HG02642 (cell line): Measurements from ENCODE around the gene SETD3.

Experiments
- ATAC-seq: cut with Tn5 transposase; IDR thresholded peaks from one replicate; pipeline ENCODE4 v1.9.1; 2021; ENCODE audit warnings: mild to moderate bottlenecking; ENCODE audit not compliant: unreplicated experiment, poor library complexity

The SETD3 gene

DNA sequence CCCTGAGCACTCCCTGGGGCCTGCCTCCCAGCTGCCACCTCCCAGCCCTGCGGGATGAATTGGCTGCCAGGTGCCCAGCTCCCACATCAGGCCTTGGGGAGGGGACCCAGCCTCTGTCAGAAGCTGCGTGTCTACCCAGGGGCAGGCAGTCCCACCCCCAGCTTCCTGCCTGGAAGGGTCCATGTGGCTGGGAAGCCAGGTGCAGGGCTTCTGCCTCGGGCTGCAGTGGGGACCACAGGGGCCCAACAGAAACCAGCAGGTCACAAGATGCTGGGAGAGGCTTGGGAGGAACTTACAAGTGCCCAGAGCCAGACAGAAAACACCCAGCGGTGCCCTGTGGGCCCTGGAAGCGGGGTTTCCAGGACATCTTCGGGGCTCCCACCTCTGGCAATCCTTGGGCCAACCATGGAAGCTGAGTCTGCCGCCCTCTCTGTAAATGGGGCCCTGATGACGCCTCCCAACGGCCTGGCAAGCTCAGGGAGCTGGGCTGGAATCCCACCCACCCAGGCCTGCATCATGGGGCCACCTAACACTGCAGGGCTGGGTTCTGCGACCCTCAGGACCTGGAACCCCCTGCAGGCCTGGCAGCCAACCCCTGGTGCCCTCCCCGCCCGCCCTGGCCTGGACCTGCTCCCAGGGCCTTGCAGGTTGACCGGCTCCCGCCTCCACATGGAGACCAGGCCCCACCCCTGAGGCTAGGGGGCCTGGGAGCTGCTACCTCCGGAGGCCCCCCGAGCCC, 37.2 kb upstream of the SETD3 start:
- peak; percentile 4 for ATAC-seq

DNA sequence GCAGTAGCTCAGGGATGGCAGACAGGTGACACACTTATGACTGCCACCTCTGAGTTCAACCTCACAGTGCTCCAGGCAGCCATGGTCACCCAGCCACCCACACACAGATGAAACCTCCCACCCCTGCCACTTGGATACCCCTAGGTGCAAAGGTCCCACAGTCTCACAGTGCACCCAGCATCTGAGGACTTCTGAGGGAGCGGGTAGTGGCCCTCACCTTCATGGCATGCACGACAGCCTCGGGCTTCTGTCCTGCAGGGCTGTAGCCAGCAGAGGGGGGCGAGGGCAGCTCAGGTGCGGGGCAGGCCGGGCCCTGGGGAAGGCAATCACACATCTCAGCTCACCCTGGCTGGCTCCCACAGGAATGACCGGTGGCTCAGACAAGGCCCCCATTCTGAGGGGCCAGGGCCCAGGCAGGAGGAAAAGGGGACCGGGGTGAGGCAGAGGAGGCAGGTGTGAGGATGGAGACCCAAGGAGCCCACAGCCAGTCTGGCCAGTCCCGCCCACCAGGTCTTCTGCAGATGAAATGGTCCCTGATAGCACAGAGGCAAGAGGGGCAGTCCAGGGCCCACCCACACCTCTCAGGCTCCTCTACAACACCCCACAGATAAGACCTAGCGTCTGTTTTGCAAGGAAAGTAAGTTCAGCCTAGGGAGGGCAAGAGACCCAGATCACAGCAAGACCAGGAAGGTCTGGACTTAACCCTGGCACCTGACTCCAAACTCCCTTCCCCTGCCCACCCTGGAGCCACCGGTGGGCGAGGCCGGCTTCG, 36.4 kb upstream of the SETD3 start:
- ATAC-seq, result no peak

DNA sequence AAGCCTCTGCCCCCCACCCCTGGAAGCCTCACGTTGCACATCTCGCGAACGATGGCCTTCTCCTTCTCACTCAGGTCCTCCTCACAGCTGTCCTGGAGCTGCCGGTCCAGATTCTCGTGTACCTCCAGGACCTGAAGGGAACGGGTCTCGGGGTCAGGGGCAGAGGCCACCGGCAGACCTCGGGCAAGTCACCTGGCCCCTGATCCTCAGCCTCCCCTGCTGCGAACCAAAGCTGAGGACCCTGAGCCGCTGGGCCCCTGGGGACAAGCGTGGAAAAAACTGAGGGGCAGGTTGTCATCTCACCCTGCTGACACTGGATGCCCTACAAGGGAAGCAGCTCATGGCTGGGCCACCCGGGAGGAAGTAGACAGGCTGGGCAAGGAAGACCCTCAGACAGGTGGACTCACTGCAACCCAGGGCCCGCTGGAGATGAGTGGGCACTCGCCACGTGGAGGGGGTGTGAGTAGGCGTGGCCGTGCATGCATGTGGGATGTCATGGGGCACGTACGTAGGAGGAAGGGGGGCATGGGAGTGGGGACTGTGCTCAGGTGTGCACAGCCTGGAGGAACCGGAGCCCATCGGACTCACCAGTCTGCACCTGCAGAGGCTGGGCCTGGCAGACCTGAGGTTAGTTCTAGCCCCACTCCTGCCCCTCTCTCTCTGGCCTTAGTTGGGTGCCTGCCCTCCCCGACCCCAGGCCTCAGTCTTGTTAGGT, 35.7 kb upstream of the SETD3 start:
- no peak for ATAC-seq

DNA sequence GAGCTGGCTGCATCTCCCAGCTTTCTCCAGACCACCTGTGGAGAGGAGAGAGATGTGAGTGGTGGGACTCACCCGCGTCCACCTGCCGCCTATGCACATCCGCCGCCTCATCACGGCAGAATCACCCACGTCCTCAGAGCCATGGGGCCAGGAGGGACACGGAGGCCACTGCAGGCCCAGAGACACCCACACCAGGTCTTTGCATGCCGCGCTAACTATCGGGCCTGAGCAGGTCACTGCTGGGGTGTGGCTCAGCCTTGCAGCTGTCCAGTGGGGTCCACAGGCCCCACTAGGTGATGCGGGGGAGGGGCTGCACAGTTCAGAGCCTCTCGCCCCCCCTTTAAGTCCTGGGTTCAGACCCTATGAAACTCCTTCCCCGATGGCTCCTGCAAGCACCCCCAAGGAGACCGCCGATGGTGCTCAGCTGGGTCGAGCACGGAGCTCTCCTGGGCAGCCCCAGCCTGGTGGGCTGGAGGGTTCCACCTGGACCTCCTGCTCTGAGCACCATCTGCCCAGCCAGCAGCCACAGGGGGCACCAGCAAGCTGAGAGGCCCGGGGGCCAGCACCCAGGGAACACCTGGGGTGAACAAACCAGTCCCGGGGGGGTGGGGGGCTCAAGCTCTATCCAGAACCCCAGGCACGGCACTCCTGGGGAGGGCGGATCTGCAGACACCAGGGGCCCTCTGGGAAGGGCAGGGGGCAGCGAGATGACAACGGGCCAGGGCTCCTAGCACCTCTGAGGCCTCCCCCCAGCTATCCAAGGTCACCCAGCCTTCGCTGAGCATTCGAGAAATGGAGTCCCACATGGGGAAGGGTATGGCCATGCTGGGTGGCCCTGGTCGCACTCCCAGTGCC, 34.9 kb upstream of the SETD3 start:
- ATAC-seq, result no peak

DNA sequence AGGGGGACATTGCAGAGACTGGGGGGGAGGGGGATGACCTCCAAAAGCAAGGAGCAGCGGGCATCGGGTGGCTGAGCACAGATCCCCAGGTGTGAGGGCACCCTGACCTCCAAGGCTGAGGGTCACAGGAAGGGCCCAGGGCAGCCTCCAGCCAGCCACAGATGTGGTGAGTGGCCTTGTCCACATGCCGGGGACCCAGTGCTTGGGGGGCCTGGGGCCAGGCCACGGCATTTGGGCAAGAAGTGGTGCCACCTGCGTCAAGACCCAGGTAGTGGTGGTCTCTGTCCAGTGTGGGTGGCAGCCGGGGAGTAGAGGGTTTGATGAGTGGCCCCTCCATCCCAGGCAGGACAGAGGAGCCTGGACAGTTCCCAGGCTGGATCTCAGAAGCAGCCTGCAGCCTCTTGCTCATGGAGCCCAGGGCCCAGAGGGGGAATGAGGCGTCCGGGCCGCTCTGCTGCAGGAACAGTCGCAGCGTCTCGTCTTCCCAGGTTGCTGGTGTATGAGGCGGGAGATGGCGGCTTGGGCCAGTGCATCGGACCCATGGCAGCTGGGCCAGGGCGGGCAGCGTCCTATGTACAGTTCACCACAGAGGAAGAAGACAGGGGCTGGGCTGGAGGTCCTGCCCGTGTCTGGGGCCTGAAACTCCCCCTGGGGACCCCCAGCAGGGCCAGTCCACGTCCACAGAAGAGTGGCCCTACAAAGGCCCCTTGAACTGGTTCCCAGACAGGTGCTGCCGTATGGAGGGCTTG, 34.1 kb upstream of the SETD3 start:
- ATAC-seq, result no peak

DNA sequence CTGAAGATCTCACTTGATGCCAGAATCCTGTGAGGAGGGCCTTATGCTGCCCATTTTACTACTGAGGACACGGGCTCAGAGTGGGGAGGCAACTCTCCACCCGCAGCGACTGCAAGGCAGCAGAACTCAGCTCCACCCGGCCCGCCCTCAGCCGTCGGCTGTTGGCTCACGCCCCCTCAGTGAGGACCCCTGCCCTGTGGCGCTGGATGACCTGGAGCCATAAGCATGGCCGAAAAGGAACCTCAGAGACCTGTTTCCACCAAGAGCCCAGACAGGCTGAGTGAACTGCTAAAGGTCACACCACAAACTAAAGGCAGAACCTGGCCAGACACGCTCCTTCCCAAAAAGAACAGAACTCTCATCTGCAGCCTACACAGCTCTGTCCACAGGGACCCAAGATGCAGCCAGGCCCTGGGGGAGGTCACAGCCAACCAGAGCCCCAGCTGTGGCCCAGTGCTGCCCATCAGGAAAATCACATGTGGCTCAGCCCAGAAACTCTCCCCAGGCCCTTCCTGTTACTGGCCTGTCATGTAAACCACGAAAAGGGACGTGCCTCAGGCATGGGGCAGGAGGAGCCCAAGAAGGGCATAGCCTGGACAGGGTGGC, 33.4 kb upstream of the SETD3 start:
- no peak for ATAC-seq

DNA sequence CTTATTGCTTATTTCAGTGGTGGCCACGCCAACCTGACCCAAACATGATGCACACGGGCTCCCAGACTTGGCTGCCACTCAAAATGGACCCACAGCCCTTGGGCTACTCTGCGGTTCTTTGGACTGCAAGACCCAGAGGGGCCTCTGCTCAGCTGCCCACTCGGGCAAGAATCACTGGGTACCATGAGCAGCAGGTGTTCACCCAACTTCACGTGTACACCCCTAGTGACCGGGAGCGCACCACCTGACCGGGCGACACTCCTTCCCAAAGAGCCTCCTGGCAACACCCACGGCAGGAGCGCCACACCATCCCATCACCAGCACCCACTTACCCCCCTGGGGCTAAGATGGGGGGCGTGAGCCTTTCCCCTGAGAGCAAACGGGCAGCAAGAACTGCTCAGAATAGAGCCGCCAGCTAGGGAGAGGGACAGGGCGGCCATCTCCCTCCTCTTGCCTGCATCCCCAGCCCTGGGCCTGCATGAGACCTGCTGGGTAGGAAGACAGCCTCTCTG, 32.6 kb upstream of the SETD3 start:
- ATAC-seq, result no peak

DNA sequence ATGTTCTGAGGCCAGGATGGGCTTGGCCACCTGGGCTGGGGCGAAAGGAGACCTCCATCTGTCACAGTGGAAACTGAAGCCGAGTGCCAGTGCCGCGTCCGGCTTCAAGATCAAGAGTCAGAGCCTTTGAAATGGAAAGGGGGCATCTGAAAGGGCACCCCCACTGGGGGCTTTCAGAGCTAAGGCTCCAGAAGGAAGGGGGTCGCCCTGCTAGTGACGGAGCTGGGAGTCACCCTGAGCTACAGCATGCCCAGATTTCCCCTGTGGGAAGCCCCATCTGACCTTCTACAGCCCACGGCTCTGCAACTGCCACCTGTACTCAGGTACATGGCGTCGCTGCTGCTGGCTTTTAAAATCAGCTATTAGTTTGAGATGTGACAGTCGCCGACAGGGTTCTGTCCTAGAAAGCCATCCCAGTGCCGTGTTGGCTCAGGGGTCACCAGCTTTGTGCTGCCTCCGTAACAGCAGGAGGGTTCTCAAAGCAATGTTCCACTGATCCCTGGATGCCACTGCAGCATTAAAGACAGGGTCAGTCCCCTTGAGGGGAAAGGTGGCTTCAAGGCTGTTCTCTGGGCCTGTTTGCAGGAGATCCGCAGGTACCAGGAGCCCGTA, 32.0 kb upstream of the SETD3 start:
- no peak for ATAC-seq

DNA sequence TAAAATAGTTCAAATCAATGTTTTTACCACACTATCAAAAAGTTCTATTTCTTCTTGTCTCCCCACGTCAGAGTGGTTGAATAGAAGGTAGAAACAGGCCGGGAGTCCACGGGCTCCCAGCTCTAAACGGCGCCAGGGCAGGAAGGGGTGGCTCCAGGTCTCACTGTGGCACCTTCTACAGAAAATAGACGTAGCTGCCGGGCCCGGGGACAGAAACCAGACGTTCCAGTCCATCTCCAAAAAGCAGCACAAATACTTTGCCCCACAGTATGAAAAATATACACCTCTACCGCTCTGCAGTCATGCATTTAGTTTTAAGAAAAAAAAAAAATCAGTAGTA, 31.4 kb upstream of the SETD3 start:
- no peak for ATAC-seq

DNA sequence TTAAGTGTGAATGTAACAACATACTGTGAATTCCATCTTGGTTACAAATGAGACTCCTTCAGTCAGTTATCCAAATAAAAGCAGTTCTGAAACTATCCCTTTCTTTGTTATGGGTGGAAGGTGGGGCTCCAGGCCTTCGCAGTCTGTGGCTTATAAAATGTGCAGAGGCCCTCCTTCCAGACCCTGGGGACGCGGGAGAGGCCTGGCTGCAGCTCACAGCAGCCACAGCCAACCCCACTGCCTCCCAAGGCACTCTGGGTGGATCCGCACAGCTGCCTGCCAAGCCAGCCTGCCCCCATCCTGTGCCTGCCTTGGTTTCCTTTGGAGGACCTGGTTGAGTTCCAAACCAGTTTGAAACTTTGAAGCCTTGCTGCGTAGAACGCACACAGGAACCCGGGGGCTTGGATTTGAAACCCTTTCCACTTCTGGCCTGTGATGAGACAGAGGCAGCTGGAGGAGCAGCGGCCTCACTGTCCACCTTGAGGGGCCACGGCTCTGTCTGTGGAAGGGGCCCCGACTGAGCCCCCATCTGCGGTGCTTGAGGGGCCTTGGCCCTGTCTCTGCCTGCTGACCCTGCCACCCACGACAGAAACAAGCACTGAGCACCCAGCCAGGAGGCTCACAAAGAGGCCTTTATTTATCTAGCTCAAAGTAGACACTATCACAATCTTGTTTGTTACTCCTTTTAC, 30.9 kb upstream of the SETD3 start:
- ATAC-seq, result no peak

DNA sequence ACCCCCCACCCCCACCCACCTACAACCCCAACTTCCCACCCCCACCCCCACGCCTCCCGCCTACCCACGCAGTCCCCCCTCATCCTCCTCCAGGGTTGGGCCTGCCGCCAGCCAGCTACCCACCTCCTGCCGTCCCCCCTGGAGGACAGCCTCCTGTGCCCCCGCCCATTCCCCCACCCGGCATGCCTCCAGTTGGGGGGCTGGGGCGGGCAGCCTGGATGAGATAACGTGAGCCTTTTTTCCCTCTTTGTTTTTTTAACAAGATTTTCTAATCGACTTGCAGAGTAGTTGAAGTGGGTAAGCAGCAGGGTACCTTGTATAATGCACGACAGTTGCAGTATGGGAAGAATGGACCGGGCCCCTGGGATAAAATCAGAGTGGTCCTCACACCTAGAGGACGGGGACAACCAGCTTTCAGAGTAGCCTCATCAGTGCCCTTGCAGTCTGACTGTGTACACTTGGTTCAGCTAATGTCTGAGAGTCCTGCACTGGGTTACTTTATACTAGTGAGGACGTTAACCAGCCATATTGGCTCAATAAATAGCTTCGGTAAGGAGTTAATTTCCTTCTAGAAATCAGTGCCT, 30.0 kb upstream of the SETD3 start:
- ATAC-seq, result no peak

DNA sequence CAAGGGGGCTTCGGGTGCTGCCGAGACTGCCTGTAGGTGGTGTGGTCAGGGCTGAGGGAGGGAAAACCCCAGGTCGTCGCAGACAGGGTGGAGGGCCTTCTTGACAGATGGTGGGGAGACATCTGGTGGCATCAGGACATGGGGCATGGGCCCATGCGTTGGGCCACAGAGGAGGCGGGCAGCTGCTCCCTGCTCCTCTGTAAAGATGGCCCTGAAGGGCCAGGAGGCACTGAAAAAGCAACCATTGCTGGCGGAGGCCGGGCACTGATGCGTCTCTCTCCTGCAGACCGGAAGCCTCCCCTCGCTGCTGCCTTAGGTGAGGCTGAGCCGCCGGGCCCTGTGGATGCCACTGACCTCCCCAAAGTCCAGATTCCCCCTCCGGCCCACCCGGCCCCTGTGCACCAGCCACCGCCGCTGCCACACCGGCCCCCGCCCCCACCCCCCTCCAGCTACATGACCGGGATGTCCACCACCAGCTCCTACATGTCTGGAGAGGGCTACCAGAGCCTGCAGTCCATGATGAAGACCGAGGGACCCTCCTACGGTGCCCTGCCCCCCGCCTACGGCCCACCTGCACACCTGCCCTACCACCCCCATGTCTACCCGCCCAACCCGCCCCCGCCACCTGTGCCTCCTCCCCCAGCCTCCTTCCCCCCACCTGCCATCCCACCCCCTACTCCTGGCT, 29.4 kb upstream of the SETD3 start:
- ATAC-seq, result no peak

DNA sequence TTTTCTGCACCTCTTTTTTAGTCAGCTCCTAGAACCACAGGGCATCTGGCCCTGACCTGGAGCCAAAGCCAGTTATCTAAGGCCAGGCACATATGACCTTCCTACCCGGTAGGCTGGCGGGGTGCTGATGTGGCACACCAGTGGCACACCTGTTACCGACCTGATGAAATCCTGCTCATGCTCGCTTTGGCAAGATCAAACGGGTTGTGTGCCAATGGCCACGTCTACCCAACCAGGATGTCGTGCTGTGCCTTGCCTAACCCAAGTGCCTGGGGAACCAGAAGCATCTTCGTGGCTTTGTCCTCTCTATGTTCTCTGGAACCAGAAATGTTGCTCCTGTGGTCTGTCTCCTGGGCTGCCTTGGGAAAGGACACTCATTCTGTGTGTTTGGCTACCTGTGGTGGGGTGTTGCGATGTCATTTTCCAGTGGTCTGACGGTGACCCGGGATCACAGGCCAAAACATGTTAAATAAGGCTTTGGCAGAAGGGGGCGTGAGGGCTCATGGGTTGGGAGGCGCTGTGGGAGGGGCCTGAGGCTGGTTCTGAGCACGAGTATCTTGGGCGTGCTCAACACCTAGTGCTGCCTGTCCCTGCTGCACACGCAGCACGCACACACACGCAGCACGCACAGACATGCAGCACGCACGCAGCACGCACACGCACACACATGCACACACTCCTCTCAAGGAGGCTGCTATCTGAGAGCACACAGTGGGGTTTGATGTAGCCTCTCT, 28.4 kb upstream of the SETD3 start:
- no peak for ATAC-seq

DNA sequence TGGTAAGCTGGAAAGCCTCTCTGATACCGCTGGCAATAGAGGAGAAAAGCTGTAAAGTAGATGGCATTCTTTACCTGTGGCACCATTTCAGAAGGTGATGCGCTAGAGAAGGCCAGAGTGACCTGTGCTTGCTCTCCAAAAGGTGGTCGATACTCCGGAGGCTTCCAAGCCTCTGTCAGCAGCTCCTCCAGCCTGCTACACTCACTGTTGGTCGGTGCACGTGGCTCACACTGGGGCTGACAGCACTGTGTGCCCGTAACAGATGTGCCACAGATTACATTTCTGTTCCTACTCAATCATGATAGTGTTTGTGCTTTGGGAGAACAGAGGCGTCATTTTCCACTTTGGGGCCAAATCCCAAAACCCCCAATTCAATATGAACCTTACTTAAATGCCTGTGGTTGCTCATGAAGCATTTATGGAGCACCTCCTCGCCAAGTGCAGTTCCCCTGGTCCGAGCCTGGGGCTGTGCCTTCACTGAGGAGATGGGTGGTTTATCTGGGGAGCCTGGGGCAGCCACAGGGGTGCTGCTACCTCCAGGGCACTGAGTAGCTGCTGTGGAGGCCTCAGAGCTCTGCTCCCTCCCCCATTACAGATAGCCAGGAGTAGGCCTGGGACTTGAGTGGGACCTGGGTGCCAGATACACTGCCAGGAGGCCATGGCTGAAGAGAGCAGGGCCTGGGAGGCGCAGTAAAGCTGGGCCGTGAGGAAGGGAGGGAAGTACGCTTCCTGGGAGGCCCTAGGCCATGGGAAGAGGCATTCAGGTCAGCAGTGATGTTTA, 27.4 kb upstream of the SETD3 start:
- ATAC-seq, result no peak

DNA sequence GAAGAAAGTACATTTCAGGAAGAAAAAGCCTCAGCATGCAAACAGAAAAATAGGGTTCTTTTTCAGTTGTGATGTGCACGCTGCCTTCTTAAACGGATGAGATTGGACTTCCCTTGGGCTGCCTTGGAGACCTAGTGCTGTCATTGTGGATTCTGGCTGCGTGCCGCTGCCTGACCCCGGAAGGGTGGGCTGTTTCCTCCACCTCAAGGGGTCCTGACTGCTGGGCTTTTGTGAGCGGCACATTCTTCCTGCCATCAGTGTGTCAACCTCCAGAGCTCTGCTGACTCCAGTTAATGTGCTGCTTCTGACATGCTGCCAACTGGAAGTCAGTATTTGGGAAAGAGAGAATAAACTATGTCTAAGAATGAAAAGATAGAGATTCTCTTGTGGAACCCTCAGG, 25.6 kb upstream of the SETD3 start:
- no peak for ATAC-seq

DNA sequence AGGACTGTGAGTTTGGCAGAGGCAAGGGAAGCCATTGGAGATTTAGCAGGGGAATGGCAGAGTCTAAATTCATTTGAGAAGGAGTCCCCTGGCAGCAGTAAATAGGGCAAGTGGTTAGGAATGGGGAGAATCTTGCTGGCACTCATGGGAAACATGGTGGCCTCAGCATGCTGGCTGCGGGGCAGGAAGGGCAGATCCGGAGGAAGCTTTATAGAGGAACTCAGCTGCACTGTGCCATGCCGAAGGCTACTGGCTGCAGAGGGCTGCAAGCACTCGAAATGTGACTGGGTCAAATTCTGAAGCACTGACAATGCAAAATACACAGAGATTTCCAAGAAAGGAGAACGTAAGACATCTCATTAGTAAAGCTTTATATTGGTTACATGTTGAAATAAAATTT, 24.4 kb upstream of the SETD3 start:
- no peak for ATAC-seq
